ENCODE measurements around the gene TCF15.

DNA sequence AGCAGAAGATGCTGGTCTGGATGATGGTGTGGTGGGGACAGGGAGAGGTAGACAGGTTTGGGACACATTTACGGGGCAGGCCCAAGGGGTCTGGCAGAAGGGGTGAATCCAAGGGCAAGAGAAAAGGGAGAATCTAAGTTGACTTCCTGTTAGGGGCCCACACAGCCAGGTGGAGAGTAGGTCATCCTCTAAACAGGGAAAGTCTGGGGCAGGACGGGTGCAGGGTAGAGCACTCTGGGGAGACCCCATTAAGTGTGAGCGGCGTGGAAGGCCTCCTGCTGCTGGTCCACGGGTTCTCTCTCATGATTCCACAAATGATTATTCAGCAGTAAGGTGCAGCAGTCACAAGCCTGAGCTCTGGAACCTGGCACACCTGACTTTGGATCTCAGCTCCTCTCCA, 40.2 kb upstream of the TCF15 start:
- TF ChIP-seq POLR2A (IDR thresholded peaks at IDR 0.05) (no peak), POLR2AphosphoS5 (IDR thresholded peaks at IDR 0.05) (no peak)
- TF ChIP-seq, protein P1, sequence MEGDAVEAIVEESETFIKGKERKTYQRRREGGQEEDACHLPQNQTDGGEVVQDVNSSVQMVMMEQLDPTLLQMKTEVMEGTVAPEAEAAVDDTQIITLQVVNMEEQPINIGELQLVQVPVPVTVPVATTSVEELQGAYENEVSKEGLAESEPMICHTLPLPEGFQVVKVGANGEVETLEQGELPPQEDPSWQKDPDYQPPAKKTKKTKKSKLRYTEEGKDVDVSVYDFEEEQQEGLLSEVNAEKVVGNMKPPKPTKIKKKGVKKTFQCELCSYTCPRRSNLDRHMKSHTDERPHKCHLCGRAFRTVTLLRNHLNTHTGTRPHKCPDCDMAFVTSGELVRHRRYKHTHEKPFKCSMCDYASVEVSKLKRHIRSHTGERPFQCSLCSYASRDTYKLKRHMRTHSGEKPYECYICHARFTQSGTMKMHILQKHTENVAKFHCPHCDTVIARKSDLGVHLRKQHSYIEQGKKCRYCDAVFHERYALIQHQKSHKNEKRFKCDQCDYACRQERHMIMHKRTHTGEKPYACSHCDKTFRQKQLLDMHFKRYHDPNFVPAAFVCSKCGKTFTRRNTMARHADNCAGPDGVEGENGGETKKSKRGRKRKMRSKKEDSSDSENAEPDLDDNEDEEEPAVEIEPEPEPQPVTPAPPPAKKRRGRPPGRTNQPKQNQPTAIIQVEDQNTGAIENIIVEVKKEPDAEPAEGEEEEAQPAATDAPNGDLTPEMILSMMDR (IDR thresholded peaks at IDR 0.05): no peak

All from transverse colon (tissue), 4 donors.